ENCODE measurements around the gene KCNA5.

The KCNA5 gene

GRCh38 chr12:5043589-5044419 is at the start of gene KCNA5:
KCNA5 (plus strand) TSS chr12:5043879; CDS start chr12:5044148, 269 bp downstream.
- no peak for DNase-seq (ENCODE audit: low spot score)

GRCh38 chr12:4994622-4995021 is 49.1 kb upstream of the KCNA5 start:
- no peak for DNase-seq (ENCODE audit: low spot score)

GRCh38 chr12:4996714-4997113 is 47.0 kb upstream of the KCNA5 start:
- DNase-seq (ENCODE audit: low spot score) = no peak

GRCh38 chr12:4997939-4998338 is 45.7 kb upstream of the KCNA5 start:
- no peak for DNase-seq (ENCODE audit: low spot score)

GRCh38 chr12:5000204-5000603 is 43.5 kb upstream of the KCNA5 start:
- DNase-seq (ENCODE audit: low spot score) = no peak

GRCh38 chr12:5000658-5001385 is 42.9 kb upstream of the KCNA5 start:
- DNase-seq (ENCODE audit: low spot score) = no peak

- DNase-seq (ENCODE audit: low spot score) = peak; percentile 48
Measured at GRCh38 chr12:5003025-5003666, 40.5 kb upstream of the KCNA5 start.

- no peak for DNase-seq (ENCODE audit: low spot score)
Measured at GRCh38 chr12:5008661-5009060, 35.0 kb upstream of the KCNA5 start.

GRCh38 chr12:5010151-5010550 is 33.5 kb upstream of the KCNA5 start:
- DNase-seq (ENCODE audit: low spot score) = no peak

- DNase-seq (ENCODE audit: low spot score) = no peak
Measured at GRCh38 chr12:5012337-5012736, 31.3 kb upstream of the KCNA5 start.

- no peak for DNase-seq (ENCODE audit: low spot score)
Measured at GRCh38 chr12:5013266-5013730, 30.4 kb upstream of the KCNA5 start.

GRCh38 chr12:5014269-5014668 is 29.4 kb upstream of the KCNA5 start:
- DNase-seq (ENCODE audit: low spot score) = no peak

GRCh38 chr12:5015711-5016492 is 27.8 kb upstream of the KCNA5 start:
- no peak for DNase-seq (ENCODE audit: low spot score)

- DNase-seq (ENCODE audit: low spot score) = no peak
Measured at GRCh38 chr12:5016526-5016925, 27.2 kb upstream of the KCNA5 start.

- DNase-seq (ENCODE audit: low spot score) = no peak
Measured at GRCh38 chr12:5017638-5018348, 25.9 kb upstream of the KCNA5 start.

GRCh38 chr12:5018677-5019076 is 25.0 kb upstream of the KCNA5 start:
- no peak for DNase-seq (ENCODE audit: low spot score)

- no peak for DNase-seq (ENCODE audit: low spot score)
Measured at GRCh38 chr12:5022025-5022424, 21.7 kb upstream of the KCNA5 start.

GRCh38 chr12:5022465-5023061 is 21.1 kb upstream of the KCNA5 start:
- DNase-seq (ENCODE audit: low spot score) = peak; percentile 43

GRCh38 chr12:5023842-5024241 is 19.8 kb upstream of the KCNA5 start:
- no peak for DNase-seq (ENCODE audit: low spot score)

GRCh38 chr12:5026342-5026938 is 17.2 kb upstream of the KCNA5 start:
- no peak for DNase-seq (ENCODE audit: low spot score)
